ENCODE measurements around the gene GAB1. TPM values are rescaled to one million over a fixed set of nuclear protein-coding genes. Genes with fewer than 3 reads are reported as not detected.

The GAB1 gene
- total RNA-seq, 1 donor from 2014 or later, result 31.0 TPM

DNA sequence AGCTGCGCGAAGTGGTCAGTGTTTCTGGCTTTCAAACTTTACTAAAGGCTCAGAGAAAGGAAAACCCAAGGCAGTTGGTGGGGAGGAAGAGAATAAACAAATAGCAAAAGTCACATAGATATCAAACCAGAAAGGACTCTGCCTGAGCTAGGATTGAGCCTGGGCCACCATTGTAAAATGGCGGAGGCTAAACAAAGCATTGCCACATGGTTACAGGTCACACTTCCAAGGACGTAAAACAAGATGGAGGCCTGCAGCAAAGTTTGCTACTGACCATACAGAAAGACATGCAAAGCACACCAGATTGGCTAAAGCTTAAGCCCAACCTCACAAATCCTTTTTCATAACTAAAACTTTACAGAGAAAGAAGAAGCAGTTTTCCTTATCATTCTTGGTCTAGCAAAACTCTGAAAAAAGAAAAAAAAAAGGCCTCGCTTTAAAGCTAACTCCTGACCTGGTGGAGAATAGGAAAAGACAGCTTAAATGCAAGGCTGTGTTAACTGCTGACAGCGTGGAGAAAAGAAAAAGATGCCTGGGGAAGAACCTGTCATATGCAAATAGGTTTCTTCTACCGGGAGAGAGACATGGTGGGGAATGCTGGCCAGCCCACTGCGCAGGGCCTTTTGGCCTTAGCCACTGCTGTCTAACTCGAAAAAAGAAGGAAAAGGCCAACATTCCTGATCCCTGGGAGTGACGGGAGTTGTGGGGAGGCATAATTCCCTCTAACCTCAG is 95.0 kb downstream of the GAB1 start:
- peaks cover 0 to 14% of the 10 kb centered on the region in 2 donors for H3K9me3 ChIP-seq
- no peak for DNase-seq (ENCODE audit: low spot score in 2 of 2)
- H3K36me3 ChIP-seq, result peaks cover 0 to 26% of the 10 kb centered on the region in 2 donors
- no peak overlapping the region for H3K4me3 ChIP-seq
- H3K27ac ChIP-seq, result no peak overlapping the region
- H3K4me1 ChIP-seq, result no peaks in the 10 kb centered on the region
- TF ChIP-seq, protein P1, sequence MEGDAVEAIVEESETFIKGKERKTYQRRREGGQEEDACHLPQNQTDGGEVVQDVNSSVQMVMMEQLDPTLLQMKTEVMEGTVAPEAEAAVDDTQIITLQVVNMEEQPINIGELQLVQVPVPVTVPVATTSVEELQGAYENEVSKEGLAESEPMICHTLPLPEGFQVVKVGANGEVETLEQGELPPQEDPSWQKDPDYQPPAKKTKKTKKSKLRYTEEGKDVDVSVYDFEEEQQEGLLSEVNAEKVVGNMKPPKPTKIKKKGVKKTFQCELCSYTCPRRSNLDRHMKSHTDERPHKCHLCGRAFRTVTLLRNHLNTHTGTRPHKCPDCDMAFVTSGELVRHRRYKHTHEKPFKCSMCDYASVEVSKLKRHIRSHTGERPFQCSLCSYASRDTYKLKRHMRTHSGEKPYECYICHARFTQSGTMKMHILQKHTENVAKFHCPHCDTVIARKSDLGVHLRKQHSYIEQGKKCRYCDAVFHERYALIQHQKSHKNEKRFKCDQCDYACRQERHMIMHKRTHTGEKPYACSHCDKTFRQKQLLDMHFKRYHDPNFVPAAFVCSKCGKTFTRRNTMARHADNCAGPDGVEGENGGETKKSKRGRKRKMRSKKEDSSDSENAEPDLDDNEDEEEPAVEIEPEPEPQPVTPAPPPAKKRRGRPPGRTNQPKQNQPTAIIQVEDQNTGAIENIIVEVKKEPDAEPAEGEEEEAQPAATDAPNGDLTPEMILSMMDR (IDR thresholded peaks at IDR 0.05), result no peak
- intact Hi-C loops (cut with DNase I), result no loop called here
- H3K27me3 ChIP-seq, result no peaks in the 10 kb centered on the region

DNA sequence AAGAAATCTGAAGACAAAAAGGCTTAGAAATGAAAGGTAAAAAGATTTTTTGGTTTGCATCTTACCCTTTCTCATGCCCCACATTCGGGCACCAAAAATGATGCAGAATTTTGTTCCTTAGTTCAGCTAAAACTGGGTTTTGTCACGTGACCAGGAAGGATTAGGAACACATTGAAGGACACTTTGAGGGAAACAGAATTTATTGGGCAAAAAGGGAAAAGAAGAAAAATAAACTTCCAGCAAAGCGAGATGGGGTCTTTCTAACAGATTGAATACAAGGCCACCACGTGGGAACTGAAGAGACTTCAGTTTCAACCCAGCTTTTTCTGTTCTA is 95.5 kb downstream of the GAB1 start:
- H3K27ac ChIP-seq, result no peak overlapping the region
- no peaks in the 10 kb centered on the region for H3K4me1 ChIP-seq
- intact Hi-C loops (cut with DNase I), result no loop called here
- H3K27me3 ChIP-seq, result no peaks in the 10 kb centered on the region
- H3K4me3 ChIP-seq, result no peak overlapping the region
- peaks cover 0 to 26% of the 10 kb centered on the region in 2 donors for H3K36me3 ChIP-seq
- H3K9me3 ChIP-seq, result peaks cover 0 to 14% of the 10 kb centered on the region in 2 donors
- no peak for DNase-seq (ENCODE audit: low spot score in 2 of 2)
- TF ChIP-seq, protein P1 (IDR thresholded peaks at IDR 0.05), result no peak

DNA sequence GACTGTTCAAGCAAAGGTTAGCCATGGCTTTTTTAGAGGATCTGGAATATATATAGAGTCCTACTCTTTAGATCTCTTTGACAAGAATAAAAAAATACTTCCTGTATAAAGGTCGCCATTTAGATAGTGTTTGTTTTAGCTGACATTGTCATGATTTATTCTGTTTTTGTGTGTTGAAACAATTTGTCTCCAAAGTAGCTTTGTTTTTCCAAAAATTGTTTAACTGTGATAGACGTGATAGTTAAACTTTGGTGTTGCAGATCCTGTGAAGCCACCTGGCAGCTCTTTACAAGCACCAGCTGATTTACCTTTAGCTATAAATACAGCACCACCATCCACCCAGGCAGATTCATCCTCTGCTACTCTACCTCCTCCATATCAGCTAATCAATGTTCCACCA is 96.6 kb downstream of the GAB1 start:
- Histone ChIP-seq H3K36me3 (peaks cover 0 to 32% of the 10 kb centered on the region in 2 donors), H3K9me3 (peaks cover 0 to 14% of the 10 kb centered on the region in 2 donors), H3K27me3 (no peaks in the 10 kb centered on the region), H3K4me1 (no peaks in the 10 kb centered on the region), H3K4me3 (no peak overlapping the region), H3K27ac (no peak overlapping the region)
- intact Hi-C loops (cut with DNase I), result no loop called here
- TF ChIP-seq, protein P1 (IDR thresholded peaks at IDR 0.05), result no peak
- no peak for DNase-seq (ENCODE audit: low spot score in 2 of 2)

GRCh38 chr4:143435955-143436354 is 99.3 kb downstream of the GAB1 start:
- no peaks in the 10 kb centered on the region for H3K27me3 ChIP-seq
- TF ChIP-seq, protein P1 (IDR thresholded peaks at IDR 0.05), result no peak
- intact Hi-C loops (cut with DNase I), result no loop called here
- no peak overlapping the region for H3K27ac ChIP-seq
- H3K9me3 ChIP-seq, result peaks cover 0 to under 1% of the 10 kb centered on the region in 2 donors
- no peak overlapping the region for H3K4me3 ChIP-seq
- H3K4me1 ChIP-seq, result peaks cover 0 to 3% of the 10 kb centered on the region in 2 donors
- H3K36me3 ChIP-seq, result peaks cover 3 to 31% of the 10 kb centered on the region in 2 donors
- DNase-seq (ENCODE audit: low spot score in 2 of 2), result no peak

DNA sequence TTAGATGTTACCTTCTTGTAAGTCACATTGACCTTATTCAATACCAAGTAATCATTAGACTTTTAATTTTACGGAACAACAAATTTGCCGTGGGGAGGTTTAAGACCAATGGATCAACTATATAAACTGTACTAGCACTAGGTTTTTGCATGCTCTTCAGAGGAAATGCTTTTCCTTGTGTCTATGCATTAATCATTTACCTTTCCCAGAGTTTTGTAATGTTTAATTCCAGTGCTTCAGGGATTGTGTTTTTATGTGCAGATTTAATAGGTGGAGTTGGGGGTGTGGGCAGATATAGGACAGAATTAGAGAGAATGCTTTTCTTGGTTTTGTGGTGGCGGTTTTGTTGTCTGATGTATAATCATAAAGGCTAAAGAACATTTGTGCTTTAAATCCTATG is 100.8 kb downstream of the GAB1 start:
- H3K9me3 ChIP-seq, result no peaks in the 10 kb centered on the region
- H3K27me3 ChIP-seq, result no peaks in the 10 kb centered on the region
- DNase-seq (ENCODE audit: low spot score in 2 of 2), result no peak
- no peak overlapping the region for H3K27ac ChIP-seq
- TF ChIP-seq, protein P1 (IDR thresholded peaks at IDR 0.05), result no peak
- intact Hi-C loops (cut with DNase I), result no loop called here
- H3K4me3 ChIP-seq, result no peak overlapping the region
- H3K36me3 ChIP-seq, result peaks cover 6 to 29% of the 10 kb centered on the region in 2 donors
- peaks cover 0 to 7% of the 10 kb centered on the region in 2 donors for H3K4me1 ChIP-seq

All from ascending aorta (tissue), 2 donors.